Lung (tissue), 12 donors: ENCODE results near the gene CADM2. TPM values are rescaled to one million over a fixed set of nuclear protein-coding genes. Genes with fewer than 3 reads are reported as not detected.

Experiments used
- ATAC-seq: fragments of 200-7000 bp; cut with Tn5 transposase; one replicate; pipeline ENCODE4 v1.9.1; 2020; ENCODE audit warnings: moderate number of reproducible peaks; ENCODE audit not compliant: insufficient read depth, low FRiP score
- DNase-seq, 3 donors: peaks; one replicate each; pipeline ENCODE4 v3.0.0-alpha.2; 2013 to 2017
- H3K27ac ChIP-seq, 2 donors: one replicate each; pipeline ENCODE4 v1.5.1; 2013; ENCODE audit warnings: mild to moderate bottlenecking in 2 of 2, moderate library complexity in 2 of 2, control low read depth in 1 of 2, inconsistent platforms in 1 of 2, low read depth in 1 of 2, low read length in 1 of 2
- H3K27me3 ChIP-seq, 3 donors: one replicate each; pipeline ENCODE4 v1.5.1; 2013; ENCODE audit warnings: low read length in 2 of 3; ENCODE audit not compliant: control insufficient read depth in 3 of 3, insufficient read depth in 3 of 3
- H3K36me3 ChIP-seq, 4 donors: one replicate each; pipeline ENCODE4 v1.5.1; 2013; ENCODE audit warnings: low read length in 4 of 4, mild to moderate bottlenecking in 1 of 4, moderate library complexity in 1 of 4; ENCODE audit not compliant: control insufficient read depth in 4 of 4, insufficient read depth in 4 of 4
- H3K4me1 ChIP-seq, 5 donors: one replicate each; pipeline ENCODE4 v1.5.1; 2013; ENCODE audit warnings: low read length in 5 of 5, mild to moderate bottlenecking in 2 of 5, moderate library complexity in 1 of 5; ENCODE audit not compliant: control insufficient read depth in 5 of 5, insufficient read depth in 5 of 5
- H3K4me3 ChIP-seq: one replicate; pipeline ENCODE4 v1.5.1; 2013; ENCODE audit warnings: mild to moderate bottlenecking, control low read depth, moderate library complexity
- H3K9ac ChIP-seq, 2 donors: one replicate each; pipeline ENCODE4 v1.5.1; 2013; ENCODE audit warnings: low read length in 2 of 2, control low read depth in 1 of 2; ENCODE audit not compliant: insufficient read depth in 1 of 2
- H3K9me3 ChIP-seq, 4 donors: one replicate each; pipeline ENCODE4 v1.5.1; 2013; ENCODE audit warnings: low read length in 3 of 4, mild to moderate bottlenecking in 1 of 4, moderate library complexity in 1 of 4; ENCODE audit not compliant: control insufficient read depth in 4 of 4, insufficient read depth in 3 of 4
- WGBS, 2 donors: extraction: QIAGEN DNeasy Blood & Tissue Kit; methylation state at CpG; one replicate each; pipeline ENCODE4 v1.1.7; 2013; 5-methylcytosine and 5-hydroxymethylcytosine counted together
- polyA plus RNA-seq, 2 donors: library from polyadenylated mRNA; stranded (reverse); fragments of 200-250 nt; gene quantifications; one replicate each; pipeline ENCODE4 v1.2.1, GENCODE V29; 2013
- total RNA-seq, 2 donors: library from RNA; depleted of rRNA in 1 of 2; stranded (reverse); fragments of >200 nt in 1 of 2; gene quantifications; one replicate each; pipeline ENCODE4 v1.2.1, GENCODE V29; 2014 to 2021
- TF ChIP-seq, protein P1 (sequence below): IDR thresholded peaks from 2 replicates; pipeline ENCODE4 v1.5.1; 2012; ENCODE audit warnings: mild to moderate bottlenecking; ENCODE audit errors: control extremely low read depth, extremely low read depth
- donor health status: control.
- donor health status: control.
- donor health status: Bipolar disorder and iron deficiency.
- donor health status: healthy.
- donor health status: DM: yes; HTN: yes; CAD: no.

CADM2 gene
- total and polyA plus RNA-seq, 4 donors: 0.14 to 3.3 (median 0.32) TPM

- H3K4me1 ChIP-seq: peaks cover 0 to 15% (median 0%) of the 10 kb centered on the region in 5 donors
- peak overlapping the region in 1 of 2 donors; percentile 10 for H3K9ac ChIP-seq
- DNase-seq (peak; percentile 59 to 80 (median 67)), ATAC-seq (peak; percentile 58)
- H3K27ac ChIP-seq: no peak overlapping the region
- H3K4me3 ChIP-seq: no peak overlapping the region
- TF ChIP-seq, protein P1, sequence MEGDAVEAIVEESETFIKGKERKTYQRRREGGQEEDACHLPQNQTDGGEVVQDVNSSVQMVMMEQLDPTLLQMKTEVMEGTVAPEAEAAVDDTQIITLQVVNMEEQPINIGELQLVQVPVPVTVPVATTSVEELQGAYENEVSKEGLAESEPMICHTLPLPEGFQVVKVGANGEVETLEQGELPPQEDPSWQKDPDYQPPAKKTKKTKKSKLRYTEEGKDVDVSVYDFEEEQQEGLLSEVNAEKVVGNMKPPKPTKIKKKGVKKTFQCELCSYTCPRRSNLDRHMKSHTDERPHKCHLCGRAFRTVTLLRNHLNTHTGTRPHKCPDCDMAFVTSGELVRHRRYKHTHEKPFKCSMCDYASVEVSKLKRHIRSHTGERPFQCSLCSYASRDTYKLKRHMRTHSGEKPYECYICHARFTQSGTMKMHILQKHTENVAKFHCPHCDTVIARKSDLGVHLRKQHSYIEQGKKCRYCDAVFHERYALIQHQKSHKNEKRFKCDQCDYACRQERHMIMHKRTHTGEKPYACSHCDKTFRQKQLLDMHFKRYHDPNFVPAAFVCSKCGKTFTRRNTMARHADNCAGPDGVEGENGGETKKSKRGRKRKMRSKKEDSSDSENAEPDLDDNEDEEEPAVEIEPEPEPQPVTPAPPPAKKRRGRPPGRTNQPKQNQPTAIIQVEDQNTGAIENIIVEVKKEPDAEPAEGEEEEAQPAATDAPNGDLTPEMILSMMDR: no peak
- no peaks in the 10 kb centered on the region for H3K27me3 ChIP-seq
- H3K36me3 ChIP-seq: no peaks in the 10 kb centered on the region
- WGBS, 2 donors: 44 to 63% methylated on average over 8 of the region's 8 CpGs
- no peaks in the 10 kb centered on the region for H3K9me3 ChIP-seq
Measured at GRCh38 chr3:85081191-85081906, 122.6 kb downstream of the CADM2 start.

DNA sequence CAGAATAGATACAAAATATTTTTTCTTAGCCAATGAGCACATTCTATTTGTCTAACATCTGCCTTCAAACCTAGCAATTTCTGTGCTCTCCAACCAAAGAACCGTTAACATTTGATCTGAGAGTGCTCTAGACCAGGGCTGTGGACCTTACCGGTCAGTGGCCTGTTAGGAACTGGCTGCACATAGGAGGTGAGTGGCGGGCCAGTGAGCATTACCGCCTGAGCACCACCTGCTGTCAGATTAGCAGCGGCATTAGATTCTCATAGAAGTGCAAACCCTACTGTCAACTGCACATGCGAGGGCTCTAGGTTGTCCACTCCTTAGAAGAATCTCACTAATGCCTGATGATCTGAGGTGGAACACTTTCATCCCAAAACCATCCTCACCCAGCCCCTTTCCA lies 131.7 kb downstream of the CADM2 start:
- DNase-seq (no peak), ATAC-seq (no peak)
- Histone ChIP-seq H3K4me3 (no peak overlapping the region), H3K27me3 (no peaks in the 10 kb centered on the region), H3K36me3 (no peaks in the 10 kb centered on the region), H3K4me1 (no peaks in the 10 kb centered on the region), H3K9ac (no peak overlapping the region), H3K9me3 (no peaks in the 10 kb centered on the region), H3K27ac (no peak overlapping the region)
- TF ChIP-seq, protein P1: no peak
- 90 to 96% methylated on average over 6 of the region's 6 CpGs for WGBS, 2 donors

DNA sequence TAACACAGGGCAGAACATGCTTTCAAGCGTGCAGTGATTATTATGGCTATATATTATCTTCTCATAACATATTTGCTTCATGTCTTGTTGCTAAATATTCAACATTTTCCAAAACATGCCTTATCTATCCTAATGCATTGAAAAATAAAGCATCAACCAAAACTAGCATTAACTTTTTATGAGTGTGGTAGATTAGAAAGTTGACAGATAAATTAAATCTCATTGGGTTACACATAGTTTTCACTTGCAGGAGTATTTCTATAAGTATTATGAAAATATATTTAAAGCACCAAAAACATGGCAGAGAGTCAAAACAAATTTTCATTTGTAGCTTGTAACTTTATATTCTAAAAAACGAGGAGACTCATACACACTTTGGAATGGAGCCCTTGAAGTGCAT lies 141.5 kb downstream of the CADM2 start:
- Histone ChIP-seq H3K9me3 (no peaks in the 10 kb centered on the region), H3K9ac (no peak overlapping the region), H3K4me3 (no peak overlapping the region), H3K36me3 (no peaks in the 10 kb centered on the region), H3K27me3 (no peaks in the 10 kb centered on the region), H3K4me1 (peaks cover 0 to 3% (median 0%) of the 10 kb centered on the region in 5 donors), H3K27ac (no peak overlapping the region)
- WGBS, 2 donors: 66 to 70% methylated on average over 2 of the region's 2 CpGs
- TF ChIP-seq, protein P1: no peak
- peak in 2 of 3 donors; percentile 83 to 84 for DNase-seq
- no peak for ATAC-seq
